ENCODE results near the gene FAM210A. TPM values are rescaled to one million over a fixed set of nuclear protein-coding genes. Genes with fewer than 3 reads are reported as not detected.

Gene FAM210A
- total RNA-seq, 1 experiment from 2014 or later: 21.0 TPM

- CTCF ChIA-PET: no interaction called here
- Histone ChIP-seq H3K27ac (ENCODE audit: low read length) (no peak overlapping the region), H3K9me3 (ENCODE audit: control insufficient read depth, insufficient read depth, low read depth, low read length) (no peaks in the 10 kb centered on the region), H3K36me3 (ENCODE audit: control insufficient read depth, insufficient read depth, low read length) (no peaks in the 10 kb centered on the region), H3K4me1 (ENCODE audit: control insufficient read depth, insufficient read depth, low read length) (no peaks in the 10 kb centered on the region), H3K27me3 (ENCODE audit: control insufficient read depth, insufficient read depth, low read length) (no peaks in the 10 kb centered on the region; the same call in 1 of the 2 replicates), H3K4me3 (ENCODE audit: low read depth in 2 of 2, low read length in 2 of 2) (no peak overlapping the region)
- TF ChIP-seq REST (IDR thresholded peaks at IDR 0.05; ENCODE audit: insufficient read depth in 1 of 2, low read depth in 2 of 2, low read length in 1 of 2) (no peak), POLR2AphosphoS5 (IDR thresholded peaks at IDR 0.05; ENCODE audit: low read depth, low read length) (no peak), SIN3A (IDR thresholded peaks at IDR 0.05; ENCODE audit: borderline replicate concordance, insufficient read depth, low read depth, low read length) (no peak), TCF7L2 (IDR thresholded peaks at IDR 0.05; ENCODE audit: low read depth, low read length) (no peak), CTCF (IDR thresholded peaks at IDR 0.05) (no peak)
- intact Hi-C loops (cut with micrococcal nuclease; ENCODE audit: unreplicated experiment) (no loop called here), in situ Hi-C loops (cut with HindIII; ENCODE audit: low pct_unique_long_range_greater_than_20kb, low sequenced_read_pairs) (no loop called here)
- no TSS peak for BruUV-seq (replicated peaks)
- POLR2A ChIA-PET: no interaction called here
- ATAC-seq (no peak), DNase-seq (ENCODE audit: low read depth, low spot score) (no peak)
Observed at GRCh38 chr18:13622751-13623150, 103.6 kb downstream of the FAM210A start.

GRCh38 chr18:13621886-13622619 is 104.3 kb downstream of the FAM210A start:
- no peak for ATAC-seq
- no peak for DNase-seq (ENCODE audit: low read depth, low spot score)
- Histone ChIP-seq H3K4me1 (ENCODE audit: control insufficient read depth, insufficient read depth, low read length) (no peaks in the 10 kb centered on the region), H3K9me3 (ENCODE audit: control insufficient read depth, insufficient read depth, low read depth, low read length) (no peaks in the 10 kb centered on the region), H3K27ac (ENCODE audit: low read length) (no peak overlapping the region), H3K36me3 (ENCODE audit: control insufficient read depth, insufficient read depth, low read length) (no peaks in the 10 kb centered on the region), H3K4me3 (ENCODE audit: low read depth in 2 of 2, low read length in 2 of 2) (no peak overlapping the region), H3K27me3 (ENCODE audit: control insufficient read depth, insufficient read depth, low read length) (no peaks in the 10 kb centered on the region; the same call in 1 of the 2 replicates)
- ChIA-PET POLR2A (no interaction called here), CTCF (no interaction called here)
- in situ Hi-C loops (cut with HindIII; ENCODE audit: low pct_unique_long_range_greater_than_20kb, low sequenced_read_pairs): no loop called here
- no peak for TF ChIP-seq TCF7L2 (IDR thresholded peaks at IDR 0.05; ENCODE audit: low read depth, low read length)
- no peak for TF ChIP-seq POLR2AphosphoS5 (IDR thresholded peaks at IDR 0.05; ENCODE audit: low read depth, low read length)
- TF ChIP-seq CTCF (IDR thresholded peaks at IDR 0.05): no peak
- TF ChIP-seq REST (IDR thresholded peaks at IDR 0.05; ENCODE audit: insufficient read depth in 1 of 2, low read depth in 2 of 2, low read length in 1 of 2): no peak
- TF ChIP-seq SIN3A (IDR thresholded peaks at IDR 0.05; ENCODE audit: borderline replicate concordance, insufficient read depth, low read depth, low read length): no peak
- BruUV-seq (replicated peaks): no TSS peak
- intact Hi-C loops (cut with micrococcal nuclease; ENCODE audit: unreplicated experiment): no loop called here
